Measurements from ENCODE around the gene NIPSNAP3A.
"Not testable (repeated sequence)": the region's sequence is repeated elsewhere in the genome, so short reads cannot be mapped to it uniquely, and the experiment has no call there.

The NIPSNAP3A gene

GRCh38 chr9:104747565-104748358 is at the start of gene NIPSNAP3A:
Gene NIPSNAP3A (plus strand): TSS chr9:104747683. CDS start chr9:104747793, 110 bp downstream.
- DNase-seq (ENCODE audit: low spot score) = peak; percentile 84

- no peak for DNase-seq (ENCODE audit: low spot score)
Measured at GRCh38 chr9:104700306-104700705, 47.2 kb upstream of the NIPSNAP3A start.

- DNase-seq (ENCODE audit: low spot score) = not testable (repeated sequence)
Measured at GRCh38 chr9:104708737-104709136, 38.7 kb upstream of the NIPSNAP3A start.

GRCh38 chr9:104711604-104712003 is 35.9 kb upstream of the NIPSNAP3A start:
- DNase-seq (ENCODE audit: low spot score) = no peak

GRCh38 chr9:104725014-104725413 is 22.5 kb upstream of the NIPSNAP3A start:
- no peak for DNase-seq (ENCODE audit: low spot score)

GRCh38 chr9:104738452-104738851 is 9.0 kb upstream of the NIPSNAP3A start:
- no peak for DNase-seq (ENCODE audit: low spot score)

GRCh38 chr9:104740621-104741020 is 6.9 kb upstream of the NIPSNAP3A start:
- DNase-seq (ENCODE audit: low spot score) = no peak

GRCh38 chr9:104743376-104743985 is 4.0 kb upstream of the NIPSNAP3A start:
- peak; percentile 76 for DNase-seq (ENCODE audit: low spot score)

GRCh38 chr9:104745852-104746251 is 1.6 kb upstream of the NIPSNAP3A start:
- no peak for DNase-seq (ENCODE audit: low spot score)

GRCh38 chr9:104746285-104746684 is 1.2 kb upstream of the NIPSNAP3A start:
- DNase-seq (ENCODE audit: low spot score) = no peak

- DNase-seq (ENCODE audit: low spot score) = peak; percentile 13
Measured at GRCh38 chr9:104746798-104747197, 685 bp upstream of the NIPSNAP3A start.

- no peak for DNase-seq (ENCODE audit: low spot score)
Measured at GRCh38 chr9:104747245-104747564, 278 bp upstream of the NIPSNAP3A start.

GRCh38 chr9:104748359-104749031 is 1.0 kb downstream of the NIPSNAP3A start:
- DNase-seq (ENCODE audit: low spot score) = peak; percentile 42

GRCh38 chr9:104750185-104750767 is 2.8 kb downstream of the NIPSNAP3A start:
- peak; percentile 12 for DNase-seq (ENCODE audit: low spot score)

- DNase-seq (ENCODE audit: low spot score) = no peak
Measured at GRCh38 chr9:104758974-104759373, 11.5 kb downstream of the NIPSNAP3A start.

- DNase-seq (ENCODE audit: low spot score) = no peak
Measured at GRCh38 chr9:104765138-104765537, 17.7 kb downstream of the NIPSNAP3A start.

- no peak for DNase-seq (ENCODE audit: low spot score)
Measured at GRCh38 chr9:104766025-104766424, 18.5 kb downstream of the NIPSNAP3A start.

GRCh38 chr9:104767507-104767906 is 20.0 kb downstream of the NIPSNAP3A start:
- no peak for DNase-seq (ENCODE audit: low spot score)

- DNase-seq (ENCODE audit: low spot score) = not testable (repeated sequence)
Measured at GRCh38 chr9:104769029-104769428, 21.5 kb downstream of the NIPSNAP3A start.

GRCh38 chr9:104769655-104770054 is 22.2 kb downstream of the NIPSNAP3A start:
- no peak for DNase-seq (ENCODE audit: low spot score)

GRCh38 chr9:104772714-104773510 is 25.4 kb downstream of the NIPSNAP3A start:
- DNase-seq (ENCODE audit: low spot score) = no peak

GRCh38 chr9:104774132-104774531 is 26.6 kb downstream of the NIPSNAP3A start:
- no peak for DNase-seq (ENCODE audit: low spot score)

Measured in hematopoietic multipotent progenitor cell treated with erythropoietin and hydrocortisone succinate and interleukin-3 and kit ligand, for 15 days (in vitro differentiated cells).